Measurements from ENCODE around the gene GABRB1. TPM values are rescaled to one million over a fixed set of nuclear protein-coding genes. Genes with fewer than 3 reads are reported as not detected.

Gene GABRB1
- total and polyA plus RNA-seq, 2 of the 8 experiments (the other 6 are each of a cell fraction or from before 2014, with no cell fraction given), result 0.22 to 0.38 TPM

DNA sequence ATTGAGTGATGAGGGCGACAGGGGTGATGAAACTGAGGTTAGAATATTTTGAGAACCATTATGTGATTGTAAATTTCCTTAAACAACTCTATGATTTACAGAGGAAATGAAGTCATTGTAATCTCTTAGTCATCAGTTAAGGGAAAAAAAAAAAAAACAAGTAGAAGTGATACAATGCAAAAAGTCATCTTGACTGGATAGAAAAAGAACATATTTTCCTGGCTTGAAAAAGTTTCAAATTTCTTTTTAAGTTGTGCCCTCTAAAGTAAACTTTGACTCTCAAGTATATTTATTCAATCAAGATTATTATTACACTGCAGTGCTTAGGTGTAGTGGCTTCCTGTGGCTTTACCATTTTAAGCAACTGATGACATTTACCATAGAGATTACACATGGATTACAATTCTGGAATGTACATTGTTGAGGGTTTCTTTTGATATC, 40.6 kb downstream of the GABRB1 start:
- Histone ChIP-seq H4K5ac (ENCODE audit: insufficient read length, low read depth, low read length) (no peak overlapping the region), H3K23ac (ENCODE audit: insufficient read length) (no peak overlapping the region), H4K20me1 (replicated peaks in 1 of 2; ENCODE audit: control insufficient read depth in 1 of 2, insufficient read depth in 2 of 2, low read length in 2 of 2) (no peaks in the 10 kb centered on the region), H4K8ac (ENCODE audit: extremely low read depth, insufficient read depth, low read length) (no peak overlapping the region), H3K56ac (replicated peaks; ENCODE audit: insufficient read length, low read depth, low read length) (no peak overlapping the region), H2BK15ac (ENCODE audit: low read length) (no peak overlapping the region), H2BK12ac (ENCODE audit: low read depth, low read length) (no peak overlapping the region), H3K9me3 (ENCODE audit: insufficient read depth in 2 of 2, low read depth in 1 of 2, low read length in 1 of 2) (no peaks in the 10 kb centered on the region), H2BK5ac (ENCODE audit: low read depth, low read length) (no peak overlapping the region), H3K79me2 (ENCODE audit: control insufficient read depth in 1 of 2, insufficient read depth in 2 of 2, low read length in 2 of 2) (no peaks in the 10 kb centered on the region), H2BK20ac (ENCODE audit: low read length) (no peak overlapping the region), H3K79me1 (ENCODE audit: low read depth, low read length) (no peaks in the 10 kb centered on the region), H3K4me1 (replicated peaks in 1 of 4; ENCODE audit: control insufficient read depth in 3 of 4, insufficient read depth in 4 of 4, low read length in 3 of 4) (peaks cover 0 to 6% (median 4%) of the 10 kb centered on the region in 4 experiments; a peak in 3 of 7 replicates), H2AK5ac (ENCODE audit: low read depth, low read length) (no peak overlapping the region), H3K4ac (replicated peaks; ENCODE audit: insufficient read length, low read depth, low read length) (no peak overlapping the region), H3K9ac (replicated peaks in 1 of 4; ENCODE audit: extremely low read depth in 1 of 4, low read depth in 3 of 4, low read length in 3 of 4) (no peak overlapping the region), H2AFZ (ENCODE audit: low read length) (no peak overlapping the region), H3K36me3 (ENCODE audit: control insufficient read depth in 2 of 4, insufficient read depth in 4 of 4, low read length in 3 of 4) (no peaks in the 10 kb centered on the region), H2BK120ac (replicated peaks; ENCODE audit: low read depth, low read length) (no peak overlapping the region), H4K91ac (replicated peaks; ENCODE audit: insufficient read length, low read length) (no peak overlapping the region), H3K18ac (ENCODE audit: extremely low read depth, low read length) (no peak overlapping the region), H3K27ac (ENCODE audit: low read depth, low read length) (no peak overlapping the region), H3K4me2 (ENCODE audit: insufficient read depth in 1 of 2, low read depth in 2 of 2, low read length in 2 of 2) (no peak overlapping the region), H3K27me3 (replicated peaks in 1 of 4; ENCODE audit: control insufficient read depth in 3 of 4, extremely low read depth in 1 of 4, insufficient read depth in 3 of 4, low read length in 3 of 4) (no peaks in the 10 kb centered on the region), H3K23me2 (ENCODE audit: low read depth, low read length) (no peaks in the 10 kb centered on the region), H3K4me3 (ENCODE audit: extremely low read depth in 1 of 4, insufficient read depth in 2 of 4, low read depth in 3 of 4, low read length in 4 of 4) (no peak overlapping the region), H3K14ac (ENCODE audit: insufficient read length) (no peak overlapping the region)
- DNase-seq (ENCODE audit: low read depth in 1 of 2, low spot score in 2 of 2), result no peak
- FAIRE-seq, result no peak
- WGBS, 2 experiments (ENCODE audit: extremely low coverage in 1 of 2, insufficient coverage in 1 of 2, insufficient read length in 1 of 2, insufficient replicate concordance in 2 of 2, low coverage in 1 of 2, low lambda C conversion rate in 2 of 2, missing lambda C conversion rate in 1 of 2), result 83% methylated on average over 1 of the region's 1 CpG; no CpG with 5 or more reads in 1 of the 2 experiments
- POLR2A ChIA-PET (ENCODE audit: partially characterized antibody), result no interaction called here
- CTCF ChIA-PET (ENCODE audit: partially characterized antibody), result interaction anchor here (0.6 kb wide), 1 partner anchor 34 kb away, joined by 3 read pairs; no protein-coding TSS in a partner anchor
- TF ChIP-seq GTF2F1 (IDR thresholded peaks at IDR 0.05; ENCODE audit: borderline replicate concordance, low read depth, low read length), result no peak
- TF ChIP-seq TAF1 (IDR thresholded peaks at IDR 0.05; ENCODE audit: low read depth, low read length), result no peak
- TF ChIP-seq SP2 (IDR thresholded peaks at IDR 0.05; ENCODE audit: low read length), result no peak
- no peak for TF ChIP-seq MAFK (IDR thresholded peaks at IDR 0.05; ENCODE audit: low read depth, low read length)
- TF ChIP-seq BACH1 (IDR thresholded peaks at IDR 0.05; ENCODE audit: low read length), result no peak
- TF ChIP-seq PHF8 (conservative IDR thresholded peaks at IDR 0.05; ENCODE audit: low read depth, low read length), result no peak
- no peak for TF ChIP-seq NANOG (IDR thresholded peaks at IDR 0.05; ENCODE audit: insufficient read depth, low read depth, low read length, poor library complexity, severe bottlenecking)
- TF ChIP-seq JUN (IDR thresholded peaks at IDR 0.05; ENCODE audit: low read depth, low read length), result no peak
- no peak for TF ChIP-seq SIX5 (IDR thresholded peaks at IDR 0.05; ENCODE audit: low read depth, low read length)
- no peak for TF ChIP-seq KDM5A (IDR thresholded peaks at IDR 0.05; ENCODE audit: low read length)
- TF ChIP-seq TEAD4 (IDR thresholded peaks at IDR 0.05; ENCODE audit: low read depth, low read length), result no peak
- no peak for TF ChIP-seq CTBP2 (IDR thresholded peaks at IDR 0.05; ENCODE audit: borderline replicate concordance, insufficient read depth, insufficient read length, low read length)
- no peak for TF ChIP-seq CBX8 (IDR thresholded peaks at IDR 0.05; ENCODE audit: borderline replicate concordance, low read depth, low read length)
- TF ChIP-seq EZH2 (IDR thresholded peaks at IDR 0.05; ENCODE audit: low read depth, low read length, severe bottlenecking), result no peak
- TF ChIP-seq TAF7 (optimal IDR thresholded peaks at IDR 0.05; ENCODE audit: borderline replicate concordance, low read depth, low read length), result no peak

Measured in H1 (cell line).